ENCODE data around the gene KCNMA1.

DNA sequence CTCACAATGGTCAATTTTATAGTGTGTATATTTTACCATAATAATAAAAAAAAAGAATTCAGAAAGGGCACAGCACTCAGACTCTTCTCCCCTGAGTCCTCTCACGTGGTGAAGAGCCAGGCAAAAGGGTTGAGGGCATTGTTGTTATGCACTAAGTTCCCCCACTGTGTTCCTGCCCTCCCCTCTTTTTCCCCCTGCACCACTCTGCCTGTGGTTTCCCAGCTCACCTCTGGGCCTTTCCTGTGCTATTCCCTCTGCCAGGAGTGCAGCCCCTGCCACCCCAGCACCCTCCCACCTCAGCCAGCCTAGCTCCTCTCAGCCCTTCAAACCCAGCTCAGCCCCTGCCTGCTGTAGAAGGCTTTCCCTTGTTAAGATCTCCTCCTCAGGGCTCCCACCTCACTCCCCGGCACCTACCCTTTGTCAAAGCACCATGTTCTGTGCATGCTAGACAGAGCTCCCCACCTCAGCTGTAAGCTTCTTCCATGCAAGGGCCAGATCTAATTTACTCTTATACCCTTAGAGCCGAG, 108.5 kb downstream of the KCNMA1 start:
- TF ChIP-seq, protein P1, sequence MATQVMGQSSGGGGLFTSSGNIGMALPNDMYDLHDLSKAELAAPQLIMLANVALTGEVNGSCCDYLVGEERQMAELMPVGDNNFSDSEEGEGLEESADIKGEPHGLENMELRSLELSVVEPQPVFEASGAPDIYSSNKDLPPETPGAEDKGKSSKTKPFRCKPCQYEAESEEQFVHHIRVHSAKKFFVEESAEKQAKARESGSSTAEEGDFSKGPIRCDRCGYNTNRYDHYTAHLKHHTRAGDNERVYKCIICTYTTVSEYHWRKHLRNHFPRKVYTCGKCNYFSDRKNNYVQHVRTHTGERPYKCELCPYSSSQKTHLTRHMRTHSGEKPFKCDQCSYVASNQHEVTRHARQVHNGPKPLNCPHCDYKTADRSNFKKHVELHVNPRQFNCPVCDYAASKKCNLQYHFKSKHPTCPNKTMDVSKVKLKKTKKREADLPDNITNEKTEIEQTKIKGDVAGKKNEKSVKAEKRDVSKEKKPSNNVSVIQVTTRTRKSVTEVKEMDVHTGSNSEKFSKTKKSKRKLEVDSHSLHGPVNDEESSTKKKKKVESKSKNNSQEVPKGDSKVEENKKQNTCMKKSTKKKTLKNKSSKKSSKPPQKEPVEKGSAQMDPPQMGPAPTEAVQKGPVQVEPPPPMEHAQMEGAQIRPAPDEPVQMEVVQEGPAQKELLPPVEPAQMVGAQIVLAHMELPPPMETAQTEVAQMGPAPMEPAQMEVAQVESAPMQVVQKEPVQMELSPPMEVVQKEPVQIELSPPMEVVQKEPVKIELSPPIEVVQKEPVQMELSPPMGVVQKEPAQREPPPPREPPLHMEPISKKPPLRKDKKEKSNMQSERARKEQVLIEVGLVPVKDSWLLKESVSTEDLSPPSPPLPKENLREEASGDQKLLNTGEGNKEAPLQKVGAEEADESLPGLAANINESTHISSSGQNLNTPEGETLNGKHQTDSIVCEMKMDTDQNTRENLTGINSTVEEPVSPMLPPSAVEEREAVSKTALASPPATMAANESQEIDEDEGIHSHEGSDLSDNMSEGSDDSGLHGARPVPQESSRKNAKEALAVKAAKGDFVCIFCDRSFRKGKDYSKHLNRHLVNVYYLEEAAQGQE (IDR thresholded peaks at IDR 0.05; ENCODE audit: low read depth) = no peak
- TF ChIP-seq YY1 (IDR thresholded peaks at IDR 0.05; ENCODE audit: low read depth) = no peak
- TF ChIP-seq RAD21 (IDR thresholded peaks at IDR 0.05; ENCODE audit: low read depth) = no peak
- no peak for TF ChIP-seq MAX (IDR thresholded peaks at IDR 0.05)
- no peak for TF ChIP-seq EP300 (IDR thresholded peaks at IDR 0.05; ENCODE audit: borderline replicate concordance)
- TF ChIP-seq TCF12 (IDR thresholded peaks at IDR 0.05; ENCODE audit: low read depth) = no peak

Data from Ishikawa (cell line).